Measurements from ENCODE around the gene POLR2I. TPM values are rescaled to one million over a fixed set of nuclear protein-coding genes. Genes with fewer than 3 reads are reported as not detected.

Gene POLR2I
- total and polyA plus RNA-seq, 2 of the 13 experiments (the other 11 are each of a cell fraction or from before 2014, with no cell fraction given) = 40.5 to 104 TPM

DNA sequence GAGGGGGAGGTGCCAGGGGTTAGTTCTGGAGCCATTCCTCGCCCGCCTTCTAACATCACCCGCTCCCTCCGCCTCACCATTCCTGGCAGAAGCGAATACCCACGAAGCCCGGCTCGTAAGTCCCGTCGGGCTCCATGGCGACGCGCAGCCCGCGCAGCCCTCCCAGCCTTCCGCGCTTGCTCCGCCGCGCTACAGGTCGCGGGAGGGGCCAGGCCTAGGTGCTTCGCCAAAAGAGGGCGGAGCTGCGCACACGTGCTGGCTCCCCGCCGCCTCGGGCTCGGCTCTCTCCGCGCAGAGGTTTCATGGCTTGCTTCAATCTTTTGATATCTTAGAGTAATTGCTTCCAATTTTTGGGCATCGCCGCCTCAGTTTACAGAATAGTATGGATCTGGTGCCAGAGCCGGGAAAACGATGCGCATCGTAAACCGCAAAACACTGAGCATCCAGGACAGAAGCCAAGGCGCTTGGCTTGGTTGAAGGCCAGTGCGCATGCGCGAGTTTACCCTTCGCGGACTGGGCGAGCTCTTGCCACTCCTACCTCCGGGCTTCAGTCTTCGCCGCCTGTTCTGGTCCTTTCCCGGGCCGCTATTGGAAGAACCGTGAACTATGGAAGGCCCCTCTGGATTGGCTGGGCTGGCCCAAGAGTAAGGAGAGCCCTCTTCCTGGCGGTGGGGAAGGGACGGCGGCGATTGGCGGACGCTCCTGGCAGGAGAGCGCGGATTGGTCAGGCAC lies at the start of gene POLR2I (continued):
- TF ChIP-seq NRL (CRISPR knock-in tag; IDR thresholded peaks at IDR 0.05; ENCODE audit: borderline replicate concordance) (0 out of 2 replicates have a peak, but pooled peaks have one; percentile 86), MED13 (CRISPR knock-in tag; IDR thresholded peaks at IDR 0.05) (peak; percentile 86), NFYB (CRISPR knock-in tag; IDR thresholded peaks at IDR 0.05) (peak; percentile 90), ELF4 (CRISPR knock-in tag; IDR thresholded peaks at IDR 0.05; ENCODE audit: borderline replicate concordance) (no peak), ZC3H4 (CRISPR knock-in tag; IDR thresholded peaks at IDR 0.05; ENCODE audit: borderline replicate concordance) (no peak), RXRA (CRISPR knock-in tag; IDR thresholded peaks at IDR 0.05) (peak; percentile 80), DMAP1 (CRISPR knock-in tag; IDR thresholded peaks at IDR 0.05) (peak; percentile 98), LCORL (IDR thresholded peaks at IDR 0.05) (no peak), LCORL (CRISPR knock-in tag; IDR thresholded peaks at IDR 0.05) (no peak), FOXA3 (CRISPR knock-in tag; IDR thresholded peaks at IDR 0.05) (peak; percentile 57), ZNF274 (CRISPR knock-in tag; IDR thresholded peaks at IDR 0.05) (peak; percentile 82), FLYWCH1 (CRISPR knock-in tag; IDR thresholded peaks at IDR 0.05) (no peak), ZNF761 (CRISPR knock-in tag; conservative IDR thresholded peaks at IDR 0.05) (peak; percentile 74; the same call in 1 of the 2 replicates), ZNF607 (CRISPR knock-in tag; IDR thresholded peaks at IDR 0.05; ENCODE audit: borderline replicate concordance) (peak; percentile 57), ZMAT3 (CRISPR knock-in tag; conservative IDR thresholded peaks at IDR 0.05) (peak; percentile 96), KDM2A (CRISPR knock-in tag; IDR thresholded peaks at IDR 0.05; ENCODE audit: borderline replicate concordance, low read depth) (peak; percentile 92), ZNF567 (CRISPR knock-in tag; IDR thresholded peaks at IDR 0.05; ENCODE audit: borderline replicate concordance) (peak; percentile 88; the same call in 1 of the 2 replicates), ZNF530 (CRISPR knock-in tag; IDR thresholded peaks at IDR 0.05; ENCODE audit: low read depth) (no peak), SMARCC2 (IDR thresholded peaks at IDR 0.05) (no peak)
- TF ChIP-seq, protein P1, sequence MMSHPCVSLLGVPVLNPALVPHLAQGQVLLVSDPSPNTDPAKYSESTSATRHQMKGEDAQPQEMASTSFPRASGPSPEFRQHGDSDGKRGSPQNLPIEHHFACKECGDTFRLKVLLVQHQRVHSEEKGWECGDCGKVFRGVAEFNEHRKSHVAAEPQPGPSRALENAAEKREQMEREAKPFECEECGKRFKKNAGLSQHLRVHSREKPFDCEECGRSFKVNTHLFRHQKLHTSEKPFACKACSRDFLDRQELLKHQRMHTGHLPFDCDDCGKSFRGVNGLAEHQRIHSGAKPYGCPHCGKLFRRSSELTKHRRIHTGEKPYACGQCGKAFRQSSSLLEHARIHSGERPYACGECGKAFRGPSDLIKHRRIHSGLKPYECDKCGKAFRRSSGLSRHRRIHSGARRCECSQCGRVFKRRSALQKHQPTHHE (CRISPR knock-in tag; IDR thresholded peaks at IDR 0.05; ENCODE audit: borderline replicate concordance) = peak; percentile 68; the same call in 1 of the 2 replicates
- TF ChIP-seq, protein P2, sequence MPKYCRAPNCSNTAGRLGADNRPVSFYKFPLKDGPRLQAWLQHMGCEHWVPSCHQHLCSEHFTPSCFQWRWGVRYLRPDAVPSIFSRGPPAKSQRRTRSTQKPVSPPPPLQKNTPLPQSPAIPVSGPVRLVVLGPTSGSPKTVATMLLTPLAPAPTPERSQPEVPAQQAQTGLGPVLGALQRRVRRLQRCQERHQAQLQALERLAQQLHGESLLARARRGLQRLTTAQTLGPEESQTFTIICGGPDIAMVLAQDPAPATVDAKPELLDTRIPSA (CRISPR knock-in tag; IDR thresholded peaks at IDR 0.05; ENCODE audit: borderline replicate concordance) = no peak
- TF ChIP-seq, protein P3, sequence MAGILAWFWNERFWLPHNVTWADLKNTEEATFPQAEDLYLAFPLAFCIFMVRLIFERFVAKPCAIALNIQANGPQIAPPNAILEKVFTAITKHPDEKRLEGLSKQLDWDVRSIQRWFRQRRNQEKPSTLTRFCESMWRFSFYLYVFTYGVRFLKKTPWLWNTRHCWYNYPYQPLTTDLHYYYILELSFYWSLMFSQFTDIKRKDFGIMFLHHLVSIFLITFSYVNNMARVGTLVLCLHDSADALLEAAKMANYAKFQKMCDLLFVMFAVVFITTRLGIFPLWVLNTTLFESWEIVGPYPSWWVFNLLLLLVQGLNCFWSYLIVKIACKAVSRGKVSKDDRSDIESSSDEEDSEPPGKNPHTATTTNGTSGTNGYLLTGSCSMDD (CRISPR knock-in tag; IDR thresholded peaks at IDR 0.05) = no peak
- TF ChIP-seq, protein P4, sequence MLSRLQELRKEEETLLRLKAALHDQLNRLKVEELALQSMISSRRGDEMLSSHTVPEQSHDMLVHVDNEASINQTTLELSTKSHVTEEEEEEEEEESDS (CRISPR knock-in tag; IDR thresholded peaks at IDR 0.05; ENCODE audit: borderline replicate concordance) = 0 out of 2 replicates have a peak, but pooled peaks have one; percentile 46
